Heart left ventricle (tissue), 13 donors: ENCODE measurements around the gene PABPC3.

Source experiments
- POLR2A ChIP-seq, 2 donors: fragments of 450-650 bp; IDR thresholded peaks; one replicate each; pipeline ENCODE4 v1.6.1; 2017; ENCODE audit warnings: antibody characterized with exemption in 2 of 2, mild to moderate bottlenecking in 2 of 2, moderate library complexity in 2 of 2
- TF ChIP-seq, protein P1 (sequence below), 12 donors: fragments of 200-600 bp; sonication (generic) in 4 of 12; IDR thresholded peaks; one replicate each; pipeline versions ENCODE4 v1.5.0 to v1.8.0; 2018 to 2022; ENCODE audit warnings: antibody characterized with exemption in 12 of 12, mild to moderate bottlenecking in 5 of 12
- donor health status: ischemic (EF 13 %, LVEDD 7.1; RV severe dilation, severe dysfunction).
- donor health status: DM: no; HTN: yes; CAD: no.
- donor health status: DM: no; HTN: no; CAD: no.
- donor health status: ischemic (EF 25% LVEDD 6.9; RV normal size, moderate dysfunction).
- donor health status: ischemic (EF 25% LVEDD 5.7; RV mildly dilated, moderate dysfunction).
- donor health status: ischemic (EF 35%, LVEDD 5.7; RV mildly dilated, moderate dysfunction).
- donor health status: nonischemic (EF 11% LVEDD 7.7; RV severe dilation, severe dysfunction).
- donor health status: DM: yes; HTN: yes; CAD: no.
- donor health status: PGD.
- donor health status: ischemic (EF 29% LVEDD 5.4; RV normal size, mild dysfunction).
- donor health status: nonischemic (EF 23%, LVEDD 6.1; RV moderate dilation, normal function).

DNA sequence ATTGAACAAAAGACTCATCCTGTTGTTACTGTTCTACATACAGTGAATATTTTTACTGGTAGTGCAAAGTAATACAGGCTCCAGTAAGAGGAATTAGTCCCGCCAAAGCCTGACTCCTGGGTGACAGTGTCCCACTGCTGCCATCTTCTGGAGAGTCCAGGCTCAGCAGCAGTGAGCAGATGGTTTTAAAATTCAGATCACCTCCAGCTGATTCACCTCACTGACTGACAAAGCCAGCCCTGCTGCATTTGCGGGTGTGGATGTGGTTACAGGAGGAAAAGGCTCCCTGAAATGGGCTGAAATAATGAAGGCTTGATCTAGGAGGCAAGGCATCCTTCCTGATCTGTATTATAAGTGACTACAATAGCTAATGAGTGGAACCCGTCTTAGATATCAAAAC lies 18.3 kb downstream of the PABPC3 start:
- TF ChIP-seq, protein P1, sequence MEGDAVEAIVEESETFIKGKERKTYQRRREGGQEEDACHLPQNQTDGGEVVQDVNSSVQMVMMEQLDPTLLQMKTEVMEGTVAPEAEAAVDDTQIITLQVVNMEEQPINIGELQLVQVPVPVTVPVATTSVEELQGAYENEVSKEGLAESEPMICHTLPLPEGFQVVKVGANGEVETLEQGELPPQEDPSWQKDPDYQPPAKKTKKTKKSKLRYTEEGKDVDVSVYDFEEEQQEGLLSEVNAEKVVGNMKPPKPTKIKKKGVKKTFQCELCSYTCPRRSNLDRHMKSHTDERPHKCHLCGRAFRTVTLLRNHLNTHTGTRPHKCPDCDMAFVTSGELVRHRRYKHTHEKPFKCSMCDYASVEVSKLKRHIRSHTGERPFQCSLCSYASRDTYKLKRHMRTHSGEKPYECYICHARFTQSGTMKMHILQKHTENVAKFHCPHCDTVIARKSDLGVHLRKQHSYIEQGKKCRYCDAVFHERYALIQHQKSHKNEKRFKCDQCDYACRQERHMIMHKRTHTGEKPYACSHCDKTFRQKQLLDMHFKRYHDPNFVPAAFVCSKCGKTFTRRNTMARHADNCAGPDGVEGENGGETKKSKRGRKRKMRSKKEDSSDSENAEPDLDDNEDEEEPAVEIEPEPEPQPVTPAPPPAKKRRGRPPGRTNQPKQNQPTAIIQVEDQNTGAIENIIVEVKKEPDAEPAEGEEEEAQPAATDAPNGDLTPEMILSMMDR (IDR thresholded peaks at IDR 0.05): peak; percentile 66 to 85 (median 72)
- no peak for TF ChIP-seq POLR2A (IDR thresholded peaks at IDR 0.05)
